ENCODE results near the gene ORM1.

ORM1 gene

DNA sequence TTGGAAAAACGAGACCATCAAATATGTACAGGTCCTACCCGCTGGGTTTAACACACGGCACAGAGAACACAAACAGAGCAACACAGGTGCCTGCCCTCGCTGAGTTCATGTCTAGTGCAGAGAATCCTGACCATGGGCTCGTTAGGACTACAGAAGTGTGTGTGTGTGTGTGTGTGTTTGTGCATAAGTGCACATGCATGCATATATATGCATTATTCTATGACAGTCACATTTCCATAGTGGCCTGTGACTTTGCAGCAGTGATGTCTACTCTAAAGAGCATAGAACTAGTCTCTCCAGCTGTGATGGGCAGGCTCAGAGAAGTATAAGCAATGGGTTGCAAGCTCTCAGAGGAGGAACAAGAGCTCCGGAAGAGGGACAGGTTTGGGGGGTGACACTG, 34.5 kb downstream of the ORM1 start:
- WGBS (ENCODE audit: insufficient coverage, insufficient read length), result no CpG with 5 or more reads among the region's 6 CpGs
- no peaks in the 10 kb centered on the region for H3K9me3 ChIP-seq (ENCODE audit: control insufficient read depth, insufficient read depth, low read length)

DNA sequence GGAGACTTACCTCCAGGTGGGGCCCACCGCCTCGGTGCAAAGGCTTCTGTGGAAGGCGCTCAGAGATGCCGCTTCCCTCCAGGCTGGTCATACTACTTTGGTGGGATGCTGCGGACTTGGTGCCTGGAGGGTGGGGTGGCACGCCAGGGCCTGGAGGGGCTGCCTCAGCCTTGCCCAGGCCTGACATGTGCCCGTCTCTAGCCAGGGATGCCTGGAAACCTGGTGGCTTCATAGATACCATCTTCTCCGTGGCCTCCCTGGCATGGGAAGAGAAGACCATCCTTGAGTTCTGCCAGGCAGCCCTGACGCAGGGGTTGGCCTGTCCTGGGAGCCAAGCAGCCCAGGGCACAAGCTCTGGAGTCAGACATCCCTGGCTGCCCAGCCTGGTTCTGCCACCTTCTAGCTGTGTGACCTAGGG, 35.0 kb downstream of the ORM1 start:
- no peaks in the 10 kb centered on the region for H3K27me3 ChIP-seq (ENCODE audit: control insufficient read depth, insufficient read depth, low read length)
- no peak overlapping the region for H3K4me3 ChIP-seq (ENCODE audit: low read length)
- H3K36me3 ChIP-seq (ENCODE audit: control insufficient read depth, insufficient read depth, low read length), result peaks cover 29% of the 10 kb centered on the region
- no CpG with 5 or more reads among the region's 9 CpGs for WGBS (ENCODE audit: insufficient coverage, insufficient read length)
- DNase-seq (ENCODE audit: low read depth, low spot score), result no peak
- H3K27ac ChIP-seq (ENCODE audit: low read length), result no peak overlapping the region
- no peaks in the 10 kb centered on the region for H3K9me3 ChIP-seq (ENCODE audit: control insufficient read depth, insufficient read depth, low read length)
- no peaks in the 10 kb centered on the region for H3K4me1 ChIP-seq (ENCODE audit: control insufficient read depth, insufficient read depth, low read length)

More for the DNA sequence above, 34.5 kb downstream of the ORM1 start:
- no peaks in the 10 kb centered on the region for H3K27me3 ChIP-seq (ENCODE audit: control insufficient read depth, insufficient read depth, low read length)
- no peak for DNase-seq (ENCODE audit: low read depth, low spot score)
- no peak overlapping the region for H3K4me3 ChIP-seq (ENCODE audit: low read length)
- no peak overlapping the region for H3K27ac ChIP-seq (ENCODE audit: low read length)
- peaks cover 26% of the 10 kb centered on the region for H3K36me3 ChIP-seq (ENCODE audit: control insufficient read depth, insufficient read depth, low read length)
- H3K4me1 ChIP-seq (ENCODE audit: control insufficient read depth, insufficient read depth, low read length), result no peaks in the 10 kb centered on the region

DNA sequence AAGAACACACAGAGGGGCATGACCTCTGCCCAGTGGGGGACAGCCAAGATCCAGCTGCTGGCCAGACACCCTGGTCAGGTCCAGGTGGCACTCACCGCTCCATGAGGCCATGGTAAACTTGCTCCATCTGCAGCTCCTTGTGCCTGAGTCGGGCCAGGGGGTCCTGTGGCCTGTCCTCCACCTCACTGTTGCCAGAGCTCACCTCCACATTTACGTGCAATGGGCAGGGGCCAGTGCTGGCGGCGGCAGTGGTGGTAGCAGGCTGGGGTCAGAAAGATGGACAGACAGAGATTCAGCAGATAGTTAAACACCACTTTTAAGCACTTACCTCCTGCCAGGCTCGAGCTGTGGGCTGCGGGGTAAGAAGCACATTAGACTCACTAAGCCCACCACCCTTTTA, 36.9 kb downstream of the ORM1 start:
- no peaks in the 10 kb centered on the region for H3K4me1 ChIP-seq (ENCODE audit: control insufficient read depth, insufficient read depth, low read length)
- H3K9me3 ChIP-seq (ENCODE audit: control insufficient read depth, insufficient read depth, low read length), result no peaks in the 10 kb centered on the region
- DNase-seq (ENCODE audit: low read depth, low spot score), result no peak
- H3K27me3 ChIP-seq (ENCODE audit: control insufficient read depth, insufficient read depth, low read length), result no peaks in the 10 kb centered on the region
- H3K36me3 ChIP-seq (ENCODE audit: control insufficient read depth, insufficient read depth, low read length), result peaks cover 29% of the 10 kb centered on the region
- H3K27ac ChIP-seq (ENCODE audit: low read length), result no peak overlapping the region
- WGBS (ENCODE audit: insufficient coverage, insufficient read length), result no CpG with 5 or more reads among the region's 7 CpGs
- H3K4me3 ChIP-seq (ENCODE audit: low read length), result no peak overlapping the region

- Histone ChIP-seq H3K27ac (ENCODE audit: low read length) (no peak overlapping the region), H3K4me3 (ENCODE audit: low read length) (no peak overlapping the region), H3K4me1 (ENCODE audit: control insufficient read depth, insufficient read depth, low read length) (no peaks in the 10 kb centered on the region), H3K36me3 (ENCODE audit: control insufficient read depth, insufficient read depth, low read length) (peaks cover 22% of the 10 kb centered on the region), H3K9me3 (ENCODE audit: control insufficient read depth, insufficient read depth, low read length) (no peaks in the 10 kb centered on the region), H3K27me3 (ENCODE audit: control insufficient read depth, insufficient read depth, low read length) (no peaks in the 10 kb centered on the region)
- WGBS (ENCODE audit: insufficient coverage, insufficient read length), result no CpG with 5 or more reads among the region's 7 CpGs
- DNase-seq (ENCODE audit: low read depth, low spot score), result no peak
Measured at GRCh38 chr9:114361542-114361941, 38.6 kb downstream of the ORM1 start.

DNA sequence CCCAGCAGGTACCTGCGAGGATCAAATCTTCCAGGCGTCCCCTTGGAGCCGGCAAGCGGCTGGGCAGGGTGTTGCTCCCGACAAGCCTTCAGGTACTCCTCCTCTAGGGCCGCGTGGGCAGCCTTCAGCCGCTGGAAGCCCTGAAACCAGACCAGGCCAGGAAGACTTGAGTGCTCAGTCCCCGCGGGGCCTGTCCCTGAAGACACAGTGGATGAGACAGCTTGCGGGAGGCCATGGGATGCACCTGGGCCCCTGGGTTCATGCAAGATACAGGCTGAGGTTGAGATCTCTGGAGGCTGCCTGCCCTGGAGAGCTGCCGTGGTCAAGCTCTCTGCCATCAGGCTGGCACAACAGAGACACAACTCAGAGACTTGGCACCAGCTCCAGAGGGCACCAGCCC, 39.5 kb downstream of the ORM1 start:
- no peak for DNase-seq (ENCODE audit: low read depth, low spot score)
- Histone ChIP-seq H3K4me1 (ENCODE audit: control insufficient read depth, insufficient read depth, low read length) (no peaks in the 10 kb centered on the region), H3K27ac (ENCODE audit: low read length) (no peak overlapping the region), H3K36me3 (ENCODE audit: control insufficient read depth, insufficient read depth, low read length) (peaks cover 23% of the 10 kb centered on the region), H3K9me3 (ENCODE audit: control insufficient read depth, insufficient read depth, low read length) (no peaks in the 10 kb centered on the region), H3K4me3 (ENCODE audit: low read length) (no peak overlapping the region), H3K27me3 (ENCODE audit: control insufficient read depth, insufficient read depth, low read length) (no peaks in the 10 kb centered on the region)
- no CpG with 5 or more reads among the region's 12 CpGs for WGBS (ENCODE audit: insufficient coverage, insufficient read length)

- no peak overlapping the region for H3K27ac ChIP-seq (ENCODE audit: low read length)
- DNase-seq (ENCODE audit: low read depth, low spot score), result no peak
- no peaks in the 10 kb centered on the region for H3K9me3 ChIP-seq (ENCODE audit: control insufficient read depth, insufficient read depth, low read length)
- no peaks in the 10 kb centered on the region for H3K4me1 ChIP-seq (ENCODE audit: control insufficient read depth, insufficient read depth, low read length)
- peaks cover 20% of the 10 kb centered on the region; the same call in 1 of the 2 replicates for H3K36me3 ChIP-seq (ENCODE audit: control insufficient read depth, insufficient read depth, low read length)
- WGBS (ENCODE audit: insufficient coverage, insufficient read length), result no CpG with 5 or more reads among the region's 2 CpGs
- no peaks in the 10 kb centered on the region for H3K27me3 ChIP-seq (ENCODE audit: control insufficient read depth, insufficient read depth, low read length)
- H3K4me3 ChIP-seq (ENCODE audit: low read length), result no peak overlapping the region
Measured at GRCh38 chr9:114363424-114363823, 40.5 kb downstream of the ORM1 start.

GRCh38 chr9:114364134-114365041, 41.5 kb downstream of the ORM1 start:
- Histone ChIP-seq H3K36me3 (ENCODE audit: control insufficient read depth, insufficient read depth, low read length) (peaks cover 20% of the 10 kb centered on the region; the same call in 1 of the 2 replicates), H3K4me3 (ENCODE audit: low read length) (no peak overlapping the region), H3K9me3 (ENCODE audit: control insufficient read depth, insufficient read depth, low read length) (no peaks in the 10 kb centered on the region), H3K27ac (ENCODE audit: low read length) (no peak overlapping the region), H3K4me1 (ENCODE audit: control insufficient read depth, insufficient read depth, low read length) (0 out of 2 replicates have a peak, but pooled peaks cover under 1% of the 10 kb centered on the region), H3K27me3 (ENCODE audit: control insufficient read depth, insufficient read depth, low read length) (no peaks in the 10 kb centered on the region)
- WGBS (ENCODE audit: insufficient coverage, insufficient read length), result no CpG with 5 or more reads among the region's 6 CpGs
- DNase-seq (ENCODE audit: low read depth, low spot score), result no peak

- no peak for DNase-seq (ENCODE audit: low read depth, low spot score)
- Histone ChIP-seq H3K36me3 (ENCODE audit: control insufficient read depth, insufficient read depth, low read length) (peaks cover 15% of the 10 kb centered on the region; the same call in 1 of the 2 replicates), H3K27me3 (ENCODE audit: control insufficient read depth, insufficient read depth, low read length) (no peaks in the 10 kb centered on the region), H3K4me3 (ENCODE audit: low read length) (no peak overlapping the region), H3K27ac (ENCODE audit: low read length) (no peak overlapping the region), H3K9me3 (ENCODE audit: control insufficient read depth, insufficient read depth, low read length) (no peaks in the 10 kb centered on the region), H3K4me1 (ENCODE audit: control insufficient read depth, insufficient read depth, low read length) (peaks cover 6% of the 10 kb centered on the region; the same call in 1 of the 2 replicates)
- WGBS (ENCODE audit: insufficient coverage, insufficient read length), result no CpG with 5 or more reads among the region's 2 CpGs
Measured at GRCh38 chr9:114365194-114365593, 42.3 kb downstream of the ORM1 start.

DNA sequence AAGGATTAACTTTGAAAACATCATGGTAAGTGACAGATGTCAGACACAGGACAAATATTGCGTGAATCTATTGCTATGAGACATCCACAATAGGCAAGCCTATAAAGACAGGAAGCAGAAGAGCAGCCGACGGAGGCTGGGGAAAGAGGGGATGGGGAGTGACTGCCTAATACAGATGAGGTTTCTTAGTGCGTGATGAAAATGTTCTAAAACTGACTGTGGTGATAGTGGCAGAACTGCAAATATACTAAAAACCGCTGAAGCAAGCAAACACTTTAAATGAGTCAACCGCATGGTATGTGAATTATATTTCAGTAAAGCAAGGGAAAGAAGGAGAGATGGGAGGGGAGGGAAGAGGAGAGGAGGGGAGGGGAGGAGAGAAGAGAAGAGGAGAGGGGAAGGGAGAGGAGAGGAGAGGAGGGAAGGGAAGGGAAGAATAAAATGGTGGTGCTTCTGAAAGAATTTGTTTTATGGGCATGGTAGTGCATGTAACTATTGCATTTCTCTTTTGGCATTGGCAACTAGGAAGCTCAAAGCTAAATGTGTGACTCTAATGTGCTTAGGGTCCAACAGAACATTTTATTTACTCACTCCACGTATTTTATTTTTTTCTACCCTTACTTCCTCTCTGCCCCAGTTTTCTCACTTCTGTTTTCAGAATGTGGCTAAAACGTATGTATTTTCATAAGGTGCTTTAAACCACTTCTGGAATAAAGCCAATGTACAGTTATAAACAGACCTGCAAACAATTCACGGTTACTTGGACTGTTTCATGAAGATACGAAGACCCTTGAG, 43.6 kb downstream of the ORM1 start:
- peaks cover 10% of the 10 kb centered on the region; the same call in 1 of the 2 replicates for H3K4me1 ChIP-seq (ENCODE audit: control insufficient read depth, insufficient read depth, low read length)
- no peaks in the 10 kb centered on the region for H3K9me3 ChIP-seq (ENCODE audit: control insufficient read depth, insufficient read depth, low read length)
- no peak for DNase-seq (ENCODE audit: low read depth, low spot score)
- no peaks in the 10 kb centered on the region for H3K27me3 ChIP-seq (ENCODE audit: control insufficient read depth, insufficient read depth, low read length)
- H3K4me3 ChIP-seq (ENCODE audit: low read length), result no peak overlapping the region
- H3K36me3 ChIP-seq (ENCODE audit: control insufficient read depth, insufficient read depth, low read length), result peaks cover 14% of the 10 kb centered on the region; the same call in 1 of the 2 replicates
- no peak overlapping the region for H3K27ac ChIP-seq (ENCODE audit: low read length)
- no CpG with 5 or more reads among the region's 10 CpGs for WGBS (ENCODE audit: insufficient coverage, insufficient read length)

GRCh38 chr9:114367366-114367765, 44.5 kb downstream of the ORM1 start:
- no CpG with 5 or more reads among the region's 6 CpGs for WGBS (ENCODE audit: insufficient coverage, insufficient read length)
- H3K4me3 ChIP-seq (ENCODE audit: low read length), result no peak overlapping the region
- no peak for DNase-seq (ENCODE audit: low read depth, low spot score)
- H3K36me3 ChIP-seq (ENCODE audit: control insufficient read depth, insufficient read depth, low read length), result peaks cover 9% of the 10 kb centered on the region; the same call in 1 of the 2 replicates
- H3K27ac ChIP-seq (ENCODE audit: low read length), result no peak overlapping the region
- H3K4me1 ChIP-seq (ENCODE audit: control insufficient read depth, insufficient read depth, low read length), result peaks cover 13% of the 10 kb centered on the region
- no peaks in the 10 kb centered on the region for H3K9me3 ChIP-seq (ENCODE audit: control insufficient read depth, insufficient read depth, low read length)
- H3K27me3 ChIP-seq (ENCODE audit: control insufficient read depth, insufficient read depth, low read length), result no peaks in the 10 kb centered on the region

Measured in iPS DF 6.9 (cell line).